B cell (primary cell): Measurements from ENCODE around the gene MAP2K5.

ENCODE experiments used
- CTCF ChIP-seq: fragments of 200-600 bp; IDR thresholded peaks from one replicate; pipeline ENCODE4 v1.8.0; 2022; ENCODE audit warnings: antibody characterized with exemption, mild to moderate bottlenecking
- EZH2 ChIP-seq: IDR thresholded peaks from 2 replicates; pipeline ENCODE4 v1.6.1; 2012; ENCODE audit warnings: borderline replicate concordance, low read depth, mild to moderate bottlenecking, moderate library complexity, low read length; ENCODE audit not compliant: insufficient read depth, poor library complexity, severe bottlenecking

- TF ChIP-seq CTCF (no peak), EZH2 (no peak)
These were observed 307.8 kb downstream of the MAP2K5 start for GRCh38 chr15:67850336-67850735.
